A673 (cell line): ENCODE data around the gene SLC26A1. TPM values are rescaled to one million over a fixed set of nuclear protein-coding genes. Genes with fewer than 3 reads are reported as not detected.

Experiments
- BruUV-seq: library from RNA; stranded (reverse); fragments of 400-500 nt; replicated peaks from 2 replicates; lab custom pipeline; 2021; lab: Mats Ljungman, UMichigan
- CTCF ChIA-PET: fragments of 300-600 bp; sonication (Branson Sonifier 250); formaldehyde crosslinking; loops from one replicate; lab custom pipeline; 2022; ENCODE audit warnings: antibody characterized with exemption; lab: Charles Lee
- POLR2A ChIA-PET: fragments of 300-600 bp; sonication (Branson Sonifier 250); formaldehyde crosslinking; loops from one replicate; lab custom pipeline; 2022; ENCODE audit warnings: antibody characterized with exemption; ENCODE audit not compliant: low non-redundant PET; lab: Charles Lee
- DNase-seq: peaks from one replicate; pipeline ENCODE4 v3.0.0-alpha.2; 2015; ENCODE audit warnings: low spot score
- H3K27ac ChIP-seq: fragments of 200-600 bp; sonication (generic); 2 replicates; pipeline ENCODE4 v1.5.1; 2016; ENCODE audit warnings: mixed run types, low read depth, mild to moderate bottlenecking, mixed read lengths, antibody characterized with exemption, low read length; ENCODE audit not compliant: poor library complexity, severe bottlenecking
- H3K27me3 ChIP-seq: fragments of 200-600 bp; sonication (generic); replicated peaks from 2 replicates; pipeline ENCODE4 v1.6.1; 2017; ENCODE audit warnings: mixed run types, low read depth, mild to moderate bottlenecking, mixed read lengths, antibody characterized with exemption, low read length; ENCODE audit not compliant: insufficient read depth, poor library complexity
- H3K36me3 ChIP-seq: fragments of 200-600 bp; sonication (generic); 2 replicates; pipeline ENCODE4 v1.6.1; 2016; ENCODE audit warnings: mixed run types, mild to moderate bottlenecking, mixed read lengths, antibody characterized with exemption, low read length; ENCODE audit not compliant: insufficient read depth, poor library complexity, severe bottlenecking
- H3K4me1 ChIP-seq: fragments of 200-600 bp; sonication (generic); 2 replicates; pipeline ENCODE4 v1.6.1; 2017; ENCODE audit warnings: mixed run types, mild to moderate bottlenecking, mixed read lengths, antibody characterized with exemption, low read length; ENCODE audit not compliant: insufficient read depth, poor library complexity, severe bottlenecking
- H3K4me3 ChIP-seq: fragments of 200-600 bp; sonication (generic); 2 replicates; pipeline ENCODE4 v1.5.1; 2016; ENCODE audit warnings: low read depth, mixed run types, mild to moderate bottlenecking, mixed read lengths, low read length; ENCODE audit not compliant: poor library complexity, severe bottlenecking
- H3K9me3 ChIP-seq: fragments of 200-600 bp; sonication (generic); 2 replicates; pipeline ENCODE4 v1.6.1; 2016; ENCODE audit warnings: mixed run types, low read depth, mild to moderate bottlenecking, mixed read lengths, antibody characterized with exemption, low read length; ENCODE audit not compliant: poor library complexity, severe bottlenecking
- CTCF ChIP-seq: fragments of 300-800, 200-600 bp; sonication (generic); conservative IDR thresholded peaks from 2 replicates; pipeline ENCODE4 v1.5.1; 2017; ENCODE audit warnings: low read depth, mild to moderate bottlenecking, antibody characterized with exemption, low read length, moderate library complexity, mixed read lengths
- EZH2 ChIP-seq: fragments of 200-600 bp; sonication (generic); IDR thresholded peaks from 2 replicates; pipeline ENCODE4 v1.6.1; 2017; ENCODE audit warnings: borderline replicate concordance, low read depth, mild to moderate bottlenecking, mixed read lengths, antibody characterized with exemption, low read length; ENCODE audit not compliant: poor library complexity, severe bottlenecking
- intact Hi-C: fragments of 100-400 bp; cut with micrococcal nuclease; formaldehyde crosslinking; loops from one replicate; pipeline ENCODE4 v1.10.0; 2022; ENCODE audit not compliant: unreplicated experiment
- total RNA-seq: library from RNA; stranded (reverse); gene quantifications from 2 replicates; pipeline ENCODE4 v1.2.3, GENCODE V29; 2021

The SLC26A1 gene
- total RNA-seq, 1 experiment from 2014 or later, result 0.30 TPM

- no peak for DNase-seq
- no peaks in the 10 kb centered on the region for H3K9me3 ChIP-seq
- H3K4me1 ChIP-seq, result peaks cover 15% of the 10 kb centered on the region
- intact Hi-C loops, result no loop called here
- no peaks in the 10 kb centered on the region for H3K27me3 ChIP-seq
- H3K4me3 ChIP-seq, result no peak overlapping the region
- no peaks in the 10 kb centered on the region for H3K36me3 ChIP-seq
- TF ChIP-seq CTCF, result no peak
- TF ChIP-seq EZH2, result no peak
- CTCF ChIA-PET, result no interaction called here
- POLR2A ChIA-PET, result no interaction called here
- BruUV-seq, result no TSS peak
- H3K27ac ChIP-seq, result no peak overlapping the region
These were observed 39.7 kb upstream of the SLC26A1 start for GRCh38 chr4:1032861-1033260.

- TF ChIP-seq EZH2 (no peak), CTCF (no peak)
- Histone ChIP-seq H3K27ac (no peak overlapping the region), H3K27me3 (no peaks in the 10 kb centered on the region), H3K9me3 (no peaks in the 10 kb centered on the region), H3K4me3 (no peak overlapping the region), H3K36me3 (no peaks in the 10 kb centered on the region), H3K4me1 (peaks cover 15% of the 10 kb centered on the region)
- POLR2A ChIA-PET, result no interaction called here
- DNase-seq, result no peak
- BruUV-seq, result no TSS peak
- CTCF ChIA-PET, result no interaction called here
- intact Hi-C loops, result no loop called here
These were observed 39.0 kb upstream of the SLC26A1 start for GRCh38 chr4:1031956-1032795.

GRCh38 chr4:1031346-1031745 is 38.1 kb upstream of the SLC26A1 start:
- no peak for TF ChIP-seq EZH2
- TF ChIP-seq CTCF, result no peak
- H3K27ac ChIP-seq, result no peak overlapping the region
- BruUV-seq, result no TSS peak
- ChIA-PET POLR2A (no interaction called here), CTCF (interaction anchor here (0.5 kb wide), 1 partner anchor 16 kb away, joined by 5 read pairs; no protein-coding TSS in a partner anchor)
- H3K4me3 ChIP-seq, result no peak overlapping the region
- H3K4me1 ChIP-seq, result peaks cover 15% of the 10 kb centered on the region
- H3K36me3 ChIP-seq, result no peaks in the 10 kb centered on the region
- intact Hi-C loops, result no loop called here
- H3K27me3 ChIP-seq, result no peaks in the 10 kb centered on the region
- no peaks in the 10 kb centered on the region for H3K9me3 ChIP-seq
- no peak for DNase-seq
